GM18508 (cell line): ENCODE data around the gene LRP1B.
"Not testable (repeated sequence)": the region's sequence is repeated elsewhere in the genome, so short reads cannot be mapped to it uniquely, and the experiment has no call there.

ENCODE experiments used
- ATAC-seq: cut with Tn5 transposase; IDR thresholded peaks from one replicate; pipeline ENCODE4 v1.9.1; 2021; ENCODE audit warnings: moderate number of reproducible peaks; ENCODE audit not compliant: insufficient read depth, unreplicated experiment

LRP1B gene

DNA sequence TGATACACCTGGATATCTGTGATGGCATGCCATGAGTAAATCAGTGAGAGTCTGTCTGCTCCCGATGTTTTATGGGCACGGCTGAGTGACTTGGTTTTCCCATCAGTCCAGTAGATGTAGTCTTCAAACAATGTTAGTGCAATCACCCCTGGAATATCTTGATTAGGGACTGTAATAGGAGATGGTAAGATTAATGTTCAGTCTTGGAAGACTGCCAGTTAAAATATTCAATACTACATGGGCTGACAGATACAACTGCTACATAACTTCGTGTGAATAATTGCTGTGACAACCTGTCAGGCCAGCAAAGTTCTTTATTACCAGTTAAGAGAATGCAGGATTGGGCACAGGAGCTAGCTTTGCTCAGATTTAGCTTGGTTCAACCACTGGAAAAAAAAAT lies 1673.3 kb downstream of the LRP1B start:
- ATAC-seq: no peak

DNA sequence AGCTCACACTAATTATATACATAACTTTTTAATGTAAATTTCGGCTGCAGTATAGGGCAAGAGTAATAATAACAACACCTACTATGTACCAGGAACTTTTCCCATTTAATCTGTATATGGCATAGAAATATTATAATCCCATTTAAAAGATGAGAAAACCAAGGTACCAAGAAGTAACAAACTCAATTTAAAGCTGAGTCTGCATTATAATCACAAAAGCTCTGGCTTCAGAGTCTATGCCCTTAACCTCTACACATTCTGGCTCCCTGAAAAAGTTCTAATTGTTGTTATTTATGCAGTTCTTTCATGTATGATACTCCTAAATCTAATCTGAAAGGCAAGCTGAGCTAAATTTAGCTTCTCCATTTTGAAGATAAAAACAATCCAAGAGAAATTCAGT lies 1675.5 kb downstream of the LRP1B start:
- ATAC-seq: no peak

DNA sequence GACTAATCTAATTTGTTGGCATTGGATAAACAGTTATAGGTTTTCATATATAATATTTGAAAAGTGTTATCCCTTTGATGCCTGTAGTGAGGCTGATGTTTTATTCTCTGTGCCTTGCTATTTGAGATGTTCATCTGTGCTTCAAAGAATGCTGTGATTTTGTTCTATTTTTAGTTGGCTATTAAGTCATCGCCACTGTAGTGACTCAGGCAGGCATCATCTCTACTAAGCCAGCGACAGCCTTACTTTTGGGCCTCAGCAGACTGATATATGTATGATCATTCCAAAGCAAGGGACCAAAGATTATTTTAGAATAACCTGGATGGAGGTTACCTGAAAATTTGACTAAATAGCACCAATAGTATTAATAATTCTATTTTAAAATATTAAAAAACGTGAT lies 1676.1 kb downstream of the LRP1B start:
- no peak for ATAC-seq

DNA sequence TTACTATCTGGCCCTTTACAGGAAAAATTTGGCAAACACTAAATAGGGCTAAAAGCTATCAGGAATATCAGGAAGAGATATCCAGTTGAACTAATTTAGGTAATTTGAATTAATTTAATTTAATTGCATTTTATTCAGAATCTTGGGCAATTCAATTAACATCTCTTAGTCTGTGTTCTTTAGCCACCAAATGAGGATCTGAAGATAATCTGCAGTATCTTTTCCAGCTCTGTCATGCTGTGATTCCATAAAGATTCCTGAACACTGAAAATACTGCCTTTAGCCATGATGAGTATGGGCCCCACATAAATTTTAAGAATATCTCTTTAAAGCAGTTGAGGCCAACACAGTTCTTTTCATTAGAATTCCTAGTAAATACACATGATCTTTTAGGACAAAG lies 1679.5 kb downstream of the LRP1B start:
- no peak for ATAC-seq

DNA sequence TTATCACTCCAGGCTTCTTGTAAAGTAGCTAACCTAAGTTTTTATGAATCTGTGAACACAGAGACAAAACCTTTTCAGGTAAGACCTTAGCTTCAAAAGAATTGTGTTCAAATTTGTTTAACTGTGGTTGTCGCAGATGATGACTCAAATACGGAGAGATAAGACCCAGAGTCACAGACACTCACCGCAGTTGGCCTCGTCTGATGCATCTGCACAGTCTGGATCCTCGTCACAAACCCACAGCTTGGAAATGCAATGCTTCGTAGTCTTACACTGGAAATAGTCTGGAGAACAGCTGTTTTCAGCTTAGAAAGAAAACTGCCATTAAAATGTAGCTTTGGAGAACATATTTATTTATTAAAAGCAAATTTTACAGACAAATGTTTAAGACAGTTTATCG lies 1688.5 kb downstream of the LRP1B start:
- ATAC-seq: no peak

DNA sequence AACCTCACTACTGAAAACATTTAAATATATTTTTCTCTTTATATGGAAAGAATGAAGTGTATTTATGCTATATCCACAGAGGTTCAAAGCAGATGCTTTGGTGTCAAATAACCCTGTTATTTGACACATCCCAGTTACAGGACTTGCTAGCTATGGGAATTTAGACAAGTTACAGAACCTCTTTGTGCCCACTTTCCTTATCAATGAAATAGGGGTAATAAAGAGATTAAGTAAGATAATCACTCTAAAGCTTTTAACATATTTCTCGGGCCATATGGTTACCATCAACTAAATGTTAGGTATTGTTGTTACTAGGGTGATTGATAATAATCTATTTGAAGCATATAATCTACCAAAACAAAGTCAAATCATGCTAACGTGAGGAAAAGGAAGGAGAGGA lies 1690.0 kb downstream of the LRP1B start:
- no peak for ATAC-seq

DNA sequence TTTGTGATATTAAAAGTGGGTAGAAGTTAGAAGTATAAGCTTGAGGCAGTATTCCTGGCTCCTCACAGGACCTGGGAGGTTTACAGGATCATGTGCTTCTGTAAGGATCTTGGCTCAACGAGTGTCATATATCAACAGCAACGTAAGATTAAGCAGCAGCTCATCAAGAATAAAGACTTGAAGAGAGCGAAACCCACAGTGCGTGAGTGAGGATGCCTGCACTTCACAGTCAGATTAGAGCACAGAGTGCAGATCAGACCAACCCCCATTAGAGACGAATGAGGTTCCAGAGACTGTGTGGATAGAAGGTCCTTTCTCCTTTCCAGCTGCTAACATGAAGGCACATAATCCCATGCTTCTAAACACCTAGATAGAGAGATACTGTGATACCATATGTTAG lies 1693.9 kb downstream of the LRP1B start:
- ATAC-seq: no peak

DNA sequence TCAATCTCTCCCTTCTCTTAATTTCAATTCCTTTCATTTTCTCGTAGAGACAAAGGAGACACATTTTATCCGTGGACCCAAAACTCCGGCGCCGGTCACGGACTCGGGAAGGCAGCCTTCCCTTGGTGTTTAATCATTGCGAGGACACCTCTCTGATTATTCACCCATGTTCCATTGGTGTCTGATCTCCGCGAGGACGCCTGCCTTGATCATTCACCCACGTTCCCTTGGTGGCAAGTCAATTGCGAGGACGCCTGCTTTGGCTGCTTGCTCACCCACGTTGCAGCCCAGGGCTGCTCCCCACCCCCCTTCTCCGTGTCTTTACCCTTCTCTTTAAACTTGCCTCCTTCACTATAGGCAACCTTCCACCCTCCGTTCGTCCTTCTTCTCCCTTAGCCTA lies 1703.8 kb downstream of the LRP1B start:
- ATAC-seq: not testable (repeated sequence)

DNA sequence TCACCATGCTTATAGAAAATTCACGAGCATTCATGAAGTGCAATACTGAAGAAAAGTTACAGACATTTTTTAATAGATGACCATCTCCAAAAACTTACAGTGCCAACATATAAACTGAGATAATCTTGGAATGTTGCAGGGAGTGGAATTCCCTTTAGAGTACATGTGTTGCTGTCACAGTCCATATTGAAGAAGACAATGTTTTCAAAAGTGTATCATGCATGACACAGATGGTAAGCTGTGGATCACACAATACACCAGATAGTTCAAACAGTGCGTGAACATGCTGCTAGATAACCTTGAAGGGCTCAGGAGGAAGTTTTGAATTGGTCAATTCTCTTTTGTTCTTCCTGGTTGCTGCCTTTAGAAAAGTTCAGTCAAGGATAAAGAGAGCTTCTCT lies 1706.3 kb downstream of the LRP1B start:
- no peak for ATAC-seq

DNA sequence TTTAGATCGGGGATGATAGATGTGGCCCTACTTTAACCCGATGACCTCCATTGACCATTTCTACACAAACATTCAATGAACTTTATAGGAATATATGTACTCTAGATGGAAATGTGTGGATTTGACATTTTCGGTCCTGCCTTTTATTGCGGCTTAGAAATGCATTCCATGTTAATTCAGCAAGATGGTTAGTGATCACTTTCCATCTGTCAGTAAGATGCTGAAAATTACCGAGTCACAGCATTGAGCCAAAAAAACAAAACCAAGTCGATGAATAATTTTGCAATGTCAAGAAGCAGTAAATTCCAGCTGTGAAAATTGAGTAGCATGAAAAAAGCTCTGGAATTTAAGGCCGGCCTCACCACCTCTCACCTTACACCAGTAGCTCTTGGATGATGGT lies 1708.1 kb downstream of the LRP1B start:
- no peak for ATAC-seq

DNA sequence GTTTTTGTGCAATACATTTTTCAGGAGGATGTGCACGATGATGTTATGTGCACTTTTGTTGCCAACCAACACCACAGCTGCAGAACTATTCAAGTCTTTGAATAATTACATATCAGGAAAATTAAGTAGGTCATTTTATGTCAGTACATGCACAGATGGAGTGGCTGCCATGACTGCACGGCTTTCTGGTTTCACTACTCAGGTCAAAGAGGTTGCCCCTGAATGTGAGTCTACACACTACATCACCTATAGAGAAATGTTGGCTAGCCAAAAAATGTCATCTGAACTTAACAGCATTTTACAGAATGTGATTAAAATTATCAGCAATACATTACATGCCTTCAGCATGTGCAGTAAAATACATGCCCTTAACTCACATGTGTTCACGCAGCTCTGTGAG lies 1713.3 kb downstream of the LRP1B start:
- ATAC-seq: no peak

DNA sequence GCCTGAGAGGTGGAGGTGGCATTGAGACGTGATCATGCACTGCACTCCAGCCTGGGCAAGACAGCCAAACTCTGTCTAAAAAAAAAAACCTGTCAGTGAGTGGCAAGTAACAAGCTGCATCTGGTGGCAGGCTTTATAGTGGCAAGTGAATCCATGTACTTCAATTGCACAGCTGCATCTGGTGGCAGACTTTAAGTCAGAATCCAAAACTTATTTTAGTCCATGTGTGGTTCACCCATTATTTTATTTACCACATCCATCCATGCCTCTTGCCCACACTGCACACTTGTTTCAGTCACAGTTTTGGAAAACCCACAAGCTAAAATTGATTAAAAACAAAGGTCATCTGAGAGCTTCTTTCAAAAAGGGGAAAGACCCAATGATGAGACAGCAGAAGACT lies 1714.2 kb downstream of the LRP1B start:
- no peak for ATAC-seq

DNA sequence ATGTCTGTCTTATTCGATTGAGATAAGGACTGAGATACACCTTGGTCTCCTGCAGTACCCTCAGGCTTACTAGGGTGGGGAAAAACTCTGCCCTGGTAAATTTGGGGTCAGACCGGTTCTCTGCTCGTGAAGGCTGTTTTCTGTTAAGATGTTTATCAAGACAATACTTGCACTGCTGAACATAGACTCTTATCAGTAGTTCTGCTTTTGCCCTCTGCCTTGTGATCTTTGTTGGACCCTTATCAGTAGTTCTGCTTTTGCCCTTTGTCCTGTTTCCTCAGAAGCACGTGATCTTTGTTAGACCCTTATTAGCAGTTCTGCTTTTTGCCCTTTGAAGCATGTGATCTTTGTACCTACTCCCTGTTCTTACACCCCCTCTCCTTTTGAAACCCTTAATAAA lies 1715.8 kb downstream of the LRP1B start:
- ATAC-seq: not testable (repeated sequence)

DNA sequence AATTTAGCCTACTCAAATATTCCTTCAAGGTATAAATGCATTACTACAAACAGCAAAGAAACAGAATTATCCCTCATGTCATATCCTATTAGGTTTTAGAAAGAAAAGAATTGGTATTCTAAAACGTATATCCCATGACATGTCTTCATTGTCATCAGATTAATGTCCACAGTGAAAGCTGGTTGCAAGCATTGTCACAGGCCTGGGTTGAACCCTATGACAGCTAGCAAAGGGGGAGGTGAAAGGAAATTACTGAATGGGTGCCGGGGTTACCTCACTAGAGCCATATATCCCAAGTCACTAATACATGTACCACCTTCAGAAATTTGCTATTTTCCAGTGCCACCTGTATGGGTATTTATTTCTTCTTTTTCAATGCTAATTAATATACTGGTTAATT lies 1720.1 kb downstream of the LRP1B start:
- ATAC-seq: no peak

DNA sequence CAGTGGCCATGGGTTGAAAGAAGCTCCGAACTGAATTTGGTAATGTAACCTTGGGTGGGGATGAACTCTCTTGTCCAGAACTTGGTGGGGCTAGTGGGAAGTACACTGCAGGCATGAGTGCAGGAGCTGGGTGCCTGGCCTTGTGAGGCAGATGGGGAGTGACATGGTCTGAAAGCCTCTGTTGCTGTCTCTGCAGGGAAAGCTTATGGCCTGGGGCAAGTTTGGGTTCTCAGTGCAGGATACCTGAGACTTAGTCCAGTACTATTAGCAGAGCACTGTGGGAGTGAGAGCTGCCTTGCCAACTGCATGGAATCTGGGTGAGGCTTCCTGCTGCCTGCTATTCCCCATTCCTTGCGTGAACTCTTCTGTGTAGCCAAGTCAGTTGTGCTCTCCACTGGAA lies 1729.8 kb downstream of the LRP1B start:
- ATAC-seq: no peak

DNA sequence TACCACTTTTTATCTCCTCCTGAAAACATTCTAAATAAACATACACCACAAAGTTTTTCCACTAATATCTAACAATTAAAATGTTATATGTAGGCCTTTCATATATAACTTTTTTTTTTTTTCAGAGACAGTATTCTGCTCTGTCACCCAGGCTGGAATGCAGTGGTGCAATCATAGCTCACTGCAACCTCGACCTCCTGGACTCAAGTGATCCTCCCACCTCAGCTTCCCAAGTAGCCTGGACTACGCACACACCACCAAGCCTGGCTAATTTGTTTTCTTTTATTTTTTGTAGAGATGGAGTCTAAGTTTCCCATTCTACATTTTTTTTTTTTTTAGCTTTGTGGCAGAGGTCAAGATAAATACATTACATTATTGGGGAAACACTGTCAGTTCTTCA lies 1738.0 kb downstream of the LRP1B start:
- no peak for ATAC-seq

DNA sequence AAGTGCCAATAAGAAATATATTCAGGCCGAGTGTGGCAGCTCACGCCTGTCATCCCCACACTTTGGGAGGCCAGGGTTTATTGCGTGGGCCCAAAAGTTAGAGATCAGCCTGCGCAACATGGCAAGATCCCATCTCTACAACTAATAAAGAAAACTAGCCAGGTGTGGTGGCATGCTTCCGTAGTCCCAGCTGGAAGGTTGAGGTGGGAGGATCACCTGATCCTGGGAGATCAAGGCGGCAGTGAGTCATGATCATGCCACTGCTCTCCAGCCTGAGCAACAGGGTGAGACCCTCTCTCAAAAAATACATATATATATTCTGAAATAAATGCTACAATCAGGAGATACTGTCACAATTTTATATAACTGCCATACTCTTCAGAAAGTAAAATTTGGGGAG lies 1745.9 kb downstream of the LRP1B start:
- ATAC-seq: no peak

DNA sequence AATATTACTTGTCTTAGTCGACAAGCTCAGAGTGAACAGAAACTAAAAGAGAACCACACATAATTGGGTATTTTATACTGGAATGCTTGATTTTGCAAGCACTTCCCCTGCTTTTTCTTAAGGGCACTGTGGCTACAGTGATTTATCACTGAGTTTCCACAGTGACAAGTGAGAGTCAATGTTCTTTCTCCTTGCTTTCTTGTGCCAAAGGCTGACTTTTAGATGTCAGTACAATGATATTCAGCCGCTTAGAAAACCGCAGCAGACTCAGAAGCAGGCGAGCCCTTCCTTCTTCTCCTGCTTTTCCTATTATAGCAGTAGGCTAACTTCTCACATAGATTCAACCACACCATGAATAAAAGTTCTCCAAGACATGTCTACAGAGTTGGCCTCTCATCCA lies 1747.0 kb downstream of the LRP1B start:
- no peak for ATAC-seq

DNA sequence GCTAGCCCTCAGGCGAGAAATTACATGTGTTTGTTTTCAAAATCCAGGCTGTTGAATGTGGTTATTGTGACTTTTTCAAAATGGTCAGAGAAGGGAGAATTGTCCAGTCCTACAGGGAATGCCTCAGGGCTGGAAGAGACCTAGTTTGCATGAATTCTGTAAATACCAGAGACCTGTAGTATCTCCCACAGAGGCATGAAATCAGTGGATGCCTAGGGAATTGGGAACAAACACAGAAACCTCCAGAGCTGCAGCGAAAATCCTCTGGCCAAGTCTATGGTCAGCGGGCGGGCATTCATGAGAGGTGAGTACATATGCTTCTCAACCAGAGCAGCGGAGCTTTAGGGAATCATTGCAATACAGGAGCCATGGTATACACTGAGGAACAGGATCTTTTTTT lies 1754.1 kb downstream of the LRP1B start:
- ATAC-seq: no peak

DNA sequence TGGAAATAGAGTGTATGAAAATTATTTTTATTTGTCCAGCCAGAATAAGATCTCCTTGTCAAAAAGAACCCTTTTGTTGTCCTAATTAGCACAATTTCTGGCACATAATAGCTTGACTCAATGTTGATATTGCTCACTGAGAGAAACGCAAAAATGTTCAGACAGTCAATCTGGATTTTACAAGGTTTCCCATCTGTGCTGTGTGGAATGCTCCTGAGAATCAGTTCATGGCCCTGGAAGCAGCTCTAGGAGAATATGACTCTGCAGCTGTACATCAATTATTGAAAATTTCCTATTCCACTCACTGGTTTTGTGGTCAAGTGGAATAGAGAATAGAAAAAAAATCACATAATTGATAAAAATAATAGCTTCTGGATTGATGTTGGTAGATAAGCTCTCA lies 1767.7 kb downstream of the LRP1B start:
- ATAC-seq: no peak

DNA sequence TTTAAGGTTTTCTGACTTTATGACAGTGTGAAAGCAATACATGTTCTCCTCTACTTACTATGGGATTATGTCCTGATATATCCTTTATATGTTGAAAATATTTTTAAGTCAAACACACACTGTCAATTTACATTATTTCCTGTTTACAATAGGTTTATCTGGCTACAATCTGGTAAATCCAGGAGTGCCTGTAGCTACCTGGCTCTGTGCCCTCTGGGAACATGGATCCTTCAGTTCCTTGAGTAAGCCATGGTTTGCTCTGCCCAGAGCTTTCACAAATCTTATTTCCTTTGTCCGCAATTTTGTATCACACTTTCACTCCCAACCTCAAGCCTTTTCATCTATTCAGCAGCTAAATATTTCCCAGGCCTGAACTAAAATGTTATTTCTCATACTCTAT lies 1768.5 kb downstream of the LRP1B start:
- ATAC-seq: no peak

DNA sequence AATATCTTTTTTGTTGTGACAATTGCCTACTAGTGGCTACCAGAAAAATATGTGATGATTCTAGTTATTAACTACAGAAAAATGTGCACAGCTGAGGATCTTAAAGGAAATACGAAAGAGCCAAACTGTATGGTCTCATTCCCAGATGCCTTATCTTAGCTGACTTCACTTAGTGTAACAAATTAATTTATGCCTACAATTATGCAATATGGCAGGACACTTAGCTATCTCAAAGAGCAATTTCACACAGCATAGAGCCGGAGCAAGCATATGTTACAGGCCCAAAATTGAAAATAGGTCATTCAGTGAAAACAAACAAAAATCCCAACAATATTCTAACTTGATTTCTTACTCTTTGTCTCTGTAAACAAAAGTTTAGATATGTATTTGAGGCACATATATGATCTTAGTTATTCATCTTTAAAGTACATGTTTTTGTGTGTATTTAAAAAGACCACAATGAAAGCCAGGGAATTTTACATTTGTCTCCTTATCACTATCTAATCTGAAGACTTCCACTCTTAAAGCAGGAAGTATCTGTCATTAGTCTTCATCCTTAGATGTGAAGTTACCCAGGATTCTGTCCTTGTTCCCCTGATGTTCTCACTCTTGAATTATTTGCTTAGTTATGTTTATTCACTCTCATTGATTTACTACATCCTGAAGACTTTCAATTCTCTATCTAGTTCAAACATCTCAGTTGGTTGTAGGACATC lies 1771.6 kb downstream of the LRP1B start:
- ATAC-seq: no peak

DNA sequence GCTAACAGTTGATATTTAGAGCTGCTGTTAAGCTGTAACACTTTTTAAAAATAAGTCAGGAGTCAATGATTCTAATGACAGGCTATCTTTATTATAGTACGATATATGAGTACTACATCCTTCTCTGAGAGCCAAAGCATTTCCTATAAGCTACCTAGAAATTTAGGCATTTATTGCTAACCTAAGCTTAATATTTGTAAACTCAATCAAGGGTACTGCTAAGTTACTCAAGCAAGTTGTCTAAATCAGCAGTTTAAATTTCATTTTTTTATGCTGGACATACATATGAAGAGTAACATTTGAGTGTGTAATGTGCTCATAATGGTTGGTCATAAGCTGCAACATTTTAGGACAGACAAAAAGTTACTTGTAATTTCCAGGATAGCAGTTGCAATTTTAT lies 1774.1 kb downstream of the LRP1B start:
- no peak for ATAC-seq
